Ovary (tissue), 3 donors: ENCODE measurements around the gene DPP4.

ENCODE experiments used
- POLR2A ChIP-seq: fragments of 450-650 bp; IDR thresholded peaks from one replicate; pipeline ENCODE4 v1.6.1; 2017; ENCODE audit warnings: antibody characterized with exemption, mild to moderate bottlenecking, moderate library complexity
- TF ChIP-seq, protein P1 (sequence below), 3 donors: fragments of 450-650 bp in 2 of 3; fragments of 200-600 bp in 1 of 3; IDR thresholded peaks; one replicate each; pipeline versions ENCODE4 v1.5.1 to v1.8.0; 2016 to 2022; ENCODE audit warnings: antibody characterized with exemption in 3 of 3, mild to moderate bottlenecking in 1 of 3
- donor health status: DM: no; HTN: no; CAD: no.

DNA sequence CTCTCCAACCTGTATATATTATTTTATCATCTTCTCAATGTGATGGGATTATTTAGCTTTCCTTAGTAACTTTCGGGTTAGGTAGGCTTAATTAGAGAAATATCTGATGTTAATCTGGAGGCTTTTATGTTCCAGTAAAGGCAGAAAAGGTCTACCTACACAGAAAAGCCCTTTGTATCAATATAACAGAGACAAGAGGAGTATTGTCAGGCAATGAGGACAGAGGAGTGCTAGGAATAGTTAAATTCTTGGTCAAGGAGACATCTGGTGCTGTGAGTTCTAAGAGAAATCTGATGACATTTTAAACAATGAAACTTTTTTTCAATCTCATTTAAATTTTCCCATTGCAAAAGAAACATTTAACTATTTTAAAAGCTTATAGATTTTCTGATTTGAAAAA is 36.1 kb downstream of the DPP4 start:
- TF ChIP-seq, protein P1, sequence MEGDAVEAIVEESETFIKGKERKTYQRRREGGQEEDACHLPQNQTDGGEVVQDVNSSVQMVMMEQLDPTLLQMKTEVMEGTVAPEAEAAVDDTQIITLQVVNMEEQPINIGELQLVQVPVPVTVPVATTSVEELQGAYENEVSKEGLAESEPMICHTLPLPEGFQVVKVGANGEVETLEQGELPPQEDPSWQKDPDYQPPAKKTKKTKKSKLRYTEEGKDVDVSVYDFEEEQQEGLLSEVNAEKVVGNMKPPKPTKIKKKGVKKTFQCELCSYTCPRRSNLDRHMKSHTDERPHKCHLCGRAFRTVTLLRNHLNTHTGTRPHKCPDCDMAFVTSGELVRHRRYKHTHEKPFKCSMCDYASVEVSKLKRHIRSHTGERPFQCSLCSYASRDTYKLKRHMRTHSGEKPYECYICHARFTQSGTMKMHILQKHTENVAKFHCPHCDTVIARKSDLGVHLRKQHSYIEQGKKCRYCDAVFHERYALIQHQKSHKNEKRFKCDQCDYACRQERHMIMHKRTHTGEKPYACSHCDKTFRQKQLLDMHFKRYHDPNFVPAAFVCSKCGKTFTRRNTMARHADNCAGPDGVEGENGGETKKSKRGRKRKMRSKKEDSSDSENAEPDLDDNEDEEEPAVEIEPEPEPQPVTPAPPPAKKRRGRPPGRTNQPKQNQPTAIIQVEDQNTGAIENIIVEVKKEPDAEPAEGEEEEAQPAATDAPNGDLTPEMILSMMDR (IDR thresholded peaks at IDR 0.05), result no peak
- TF ChIP-seq POLR2A, result no peak
